Karpas-422 (cell line): ENCODE measurements around the gene BNC2. TPM values are rescaled to one million over a fixed set of nuclear protein-coding genes. Genes with fewer than 3 reads are reported as not detected.

ENCODE experiments used
- DNase-seq: peaks from one replicate; pipeline ENCODE4 v3.0.0-alpha.2; 2015
- H2AFZ ChIP-seq: fragments of 200-600 bp; sonication (generic); 2 replicates; pipeline ENCODE4 v1.6.1; 2014; ENCODE audit warnings: antibody characterized with exemption, low read length, mixed read lengths
- H3K27ac ChIP-seq: fragments of 200-600 bp; sonication (generic); 2 replicates; pipeline ENCODE4 v1.5.1; 2014; ENCODE audit warnings: mild to moderate bottlenecking, low read length, moderate library complexity
- H3K27me3 ChIP-seq: fragments of 200-600 bp; sonication (generic); 2 replicates; pipeline ENCODE4 v1.6.1; 2014; ENCODE audit warnings: low read length, mixed read lengths
- H3K36me3 ChIP-seq: fragments of 200-600 bp; sonication (generic); 2 replicates; pipeline ENCODE4 v1.6.1; 2014; ENCODE audit warnings: low read length, mixed read lengths; ENCODE audit not compliant: insufficient read depth
- H3K4me1 ChIP-seq: fragments of 200-600 bp; sonication (generic); 2 replicates; pipeline ENCODE4 v1.6.1; 2014; ENCODE audit warnings: mild to moderate bottlenecking, low read length, mixed read lengths
- H3K4me2 ChIP-seq: fragments of 200-600 bp; sonication (generic); 2 replicates; pipeline ENCODE4 v1.6.1; 2014; ENCODE audit warnings: low read length, low read depth, mild to moderate bottlenecking; ENCODE audit not compliant: poor library complexity, severe bottlenecking
- H3K4me3 ChIP-seq: fragments of 200-600 bp; sonication (generic); 2 replicates; pipeline ENCODE4 v1.5.1; 2014; ENCODE audit warnings: mild to moderate bottlenecking, antibody characterized with exemption, low read length, mixed read lengths
- H3K79me2 ChIP-seq: fragments of 200-600 bp; sonication (generic); 2 replicates; pipeline ENCODE4 v1.6.1; 2014; ENCODE audit warnings: mild to moderate bottlenecking, low read length, mixed read lengths
- H3K9ac ChIP-seq: fragments of 200-600 bp; sonication (generic); 2 replicates; pipeline ENCODE4 v1.6.0; 2014; ENCODE audit warnings: low read length
- H3K9me2 ChIP-seq: fragments of 200-600 bp; sonication (generic), shearing (Covaris generic); replicated peaks from 2 replicates; pipeline ENCODE4 v1.6.0; 2014; ENCODE audit warnings: mild to moderate bottlenecking, low read length, moderate library complexity; ENCODE audit not compliant: insufficient read depth
- H3K9me3 ChIP-seq: fragments of 300-700, 200-600 bp; sonication (generic); 2 replicates; pipeline ENCODE4 v1.6.1; 2014; ENCODE audit warnings: low read length, mixed read lengths
- H4K20me1 ChIP-seq: fragments of 200-600 bp; sonication (generic); 2 replicates; pipeline ENCODE4 v1.6.1; 2014; ENCODE audit warnings: mild to moderate bottlenecking, antibody characterized with exemption, low read length, low read depth; ENCODE audit not compliant: insufficient read depth
- total RNA-seq: library from RNA; depleted of rRNA; stranded (reverse); fragments of >200 nt; shearing (Covaris generic); gene quantifications from 2 replicates; pipeline ENCODE4 v1.2.3, GENCODE V29; 2014; ENCODE audit warnings: low replicate concordance

BNC2 gene
- total RNA-seq, 1 experiment from 2014 or later, result not detected

- Histone ChIP-seq H2AFZ (no peak overlapping the region), H3K9ac (no peak overlapping the region), H3K27me3 (no peaks in the 10 kb centered on the region), H3K4me3 (no peak overlapping the region), H4K20me1 (no peaks in the 10 kb centered on the region), H3K9me2 (no peaks in the 10 kb centered on the region), H3K9me3 (0 out of 2 replicates have a peak, but pooled peaks cover 3% of the 10 kb centered on the region), H3K4me1 (no peaks in the 10 kb centered on the region), H3K27ac (no peak overlapping the region), H3K36me3 (no peaks in the 10 kb centered on the region), H3K4me2 (no peak overlapping the region), H3K79me2 (no peaks in the 10 kb centered on the region)
- no peak for DNase-seq
These were observed 8.9 kb upstream of the BNC2 start for GRCh38 chr9:16879416-16879815.

GRCh38 chr9:16877256-16877655, 6.8 kb upstream of the BNC2 start:
- no peaks in the 10 kb centered on the region for H3K79me2 ChIP-seq
- H3K4me3 ChIP-seq, result no peak overlapping the region
- H3K27ac ChIP-seq, result no peak overlapping the region
- DNase-seq, result no peak
- no peaks in the 10 kb centered on the region for H4K20me1 ChIP-seq
- no peak overlapping the region for H2AFZ ChIP-seq
- no peaks in the 10 kb centered on the region for H3K9me2 ChIP-seq
- H3K4me1 ChIP-seq, result no peaks in the 10 kb centered on the region
- 0 out of 2 replicates have a peak, but pooled peaks cover 3% of the 10 kb centered on the region for H3K9me3 ChIP-seq
- no peak overlapping the region for H3K9ac ChIP-seq
- H3K4me2 ChIP-seq, result no peak overlapping the region
- no peaks in the 10 kb centered on the region for H3K36me3 ChIP-seq
- no peaks in the 10 kb centered on the region for H3K27me3 ChIP-seq

GRCh38 chr9:16873126-16873802, 2.8 kb upstream of the BNC2 start:
- no peaks in the 10 kb centered on the region for H4K20me1 ChIP-seq
- no peak overlapping the region for H2AFZ ChIP-seq
- no peaks in the 10 kb centered on the region for H3K4me1 ChIP-seq
- H3K27ac ChIP-seq, result no peak overlapping the region
- H3K79me2 ChIP-seq, result no peaks in the 10 kb centered on the region
- no peaks in the 10 kb centered on the region for H3K9me3 ChIP-seq
- H3K9ac ChIP-seq, result no peak overlapping the region
- DNase-seq, result no peak
- H3K27me3 ChIP-seq, result no peaks in the 10 kb centered on the region
- no peaks in the 10 kb centered on the region for H3K9me2 ChIP-seq
- H3K4me2 ChIP-seq, result no peak overlapping the region
- no peak overlapping the region for H3K4me3 ChIP-seq
- no peaks in the 10 kb centered on the region for H3K36me3 ChIP-seq

GRCh38 chr9:16871336-16872151, 1.1 kb upstream of the BNC2 start:
- Histone ChIP-seq H3K4me2 (no peak overlapping the region), H3K9ac (no peak overlapping the region), H3K36me3 (no peaks in the 10 kb centered on the region), H3K27me3 (no peaks in the 10 kb centered on the region), H3K79me2 (no peaks in the 10 kb centered on the region), H3K4me3 (no peak overlapping the region), H3K4me1 (no peaks in the 10 kb centered on the region), H3K9me3 (no peaks in the 10 kb centered on the region), H2AFZ (no peak overlapping the region), H4K20me1 (no peaks in the 10 kb centered on the region), H3K27ac (no peak overlapping the region), H3K9me2 (no peaks in the 10 kb centered on the region)
- no peak for DNase-seq

- Histone ChIP-seq H2AFZ (no peak overlapping the region), H3K36me3 (no peaks in the 10 kb centered on the region), H3K27me3 (no peaks in the 10 kb centered on the region), H3K27ac (no peak overlapping the region), H3K4me1 (no peaks in the 10 kb centered on the region), H4K20me1 (no peaks in the 10 kb centered on the region), H3K9ac (no peak overlapping the region), H3K9me2 (no peaks in the 10 kb centered on the region), H3K4me2 (no peak overlapping the region), H3K9me3 (no peaks in the 10 kb centered on the region), H3K79me2 (no peaks in the 10 kb centered on the region), H3K4me3 (no peak overlapping the region)
- no peak for DNase-seq
These were observed 431 bp downstream of the BNC2 start for GRCh38 chr9:16869882-16870595.

GRCh38 chr9:16869131-16869881, 1.2 kb downstream of the BNC2 start:
- no peaks in the 10 kb centered on the region for H3K36me3 ChIP-seq
- no peak overlapping the region for H3K27ac ChIP-seq
- H2AFZ ChIP-seq, result no peak overlapping the region
- no peaks in the 10 kb centered on the region for H3K9me2 ChIP-seq
- H3K79me2 ChIP-seq, result no peaks in the 10 kb centered on the region
- H3K9me3 ChIP-seq, result no peaks in the 10 kb centered on the region
- no peaks in the 10 kb centered on the region for H4K20me1 ChIP-seq
- no peak overlapping the region for H3K4me2 ChIP-seq
- no peak overlapping the region for H3K9ac ChIP-seq
- H3K27me3 ChIP-seq, result no peaks in the 10 kb centered on the region
- H3K4me3 ChIP-seq, result no peak overlapping the region
- H3K4me1 ChIP-seq, result no peaks in the 10 kb centered on the region
- DNase-seq, result no peak

GRCh38 chr9:16868701-16869100, 1.8 kb downstream of the BNC2 start:
- H4K20me1 ChIP-seq, result no peaks in the 10 kb centered on the region
- no peak overlapping the region for H2AFZ ChIP-seq
- H3K4me1 ChIP-seq, result no peaks in the 10 kb centered on the region
- no peaks in the 10 kb centered on the region for H3K9me3 ChIP-seq
- H3K36me3 ChIP-seq, result no peaks in the 10 kb centered on the region
- H3K27ac ChIP-seq, result no peak overlapping the region
- H3K9ac ChIP-seq, result no peak overlapping the region
- no peaks in the 10 kb centered on the region for H3K27me3 ChIP-seq
- H3K9me2 ChIP-seq, result no peaks in the 10 kb centered on the region
- H3K79me2 ChIP-seq, result no peaks in the 10 kb centered on the region
- no peak overlapping the region for H3K4me2 ChIP-seq
- no peak for DNase-seq
- H3K4me3 ChIP-seq, result no peak overlapping the region
